22Rv1 (cell line): ENCODE measurements around the gene TALDO1.

Experiments used
- H3K27ac ChIP-seq: fragments of 450-650 bp; 2 replicates; pipeline ENCODE4 v1.5.1; 2017
- ZFX ChIP-seq: fragments of 450-650 bp; IDR thresholded peaks from 2 replicates; pipeline ENCODE4 v1.6.1; 2017; ENCODE audit warnings: antibody characterized with exemption, borderline replicate concordance
- TF ChIP-seq, protein P1 (sequence below): fragments of 450-650 bp; IDR thresholded peaks from 2 replicates; pipeline ENCODE4 v1.5.1; 2017; ENCODE audit warnings: mild to moderate bottlenecking

TALDO1 gene

DNA sequence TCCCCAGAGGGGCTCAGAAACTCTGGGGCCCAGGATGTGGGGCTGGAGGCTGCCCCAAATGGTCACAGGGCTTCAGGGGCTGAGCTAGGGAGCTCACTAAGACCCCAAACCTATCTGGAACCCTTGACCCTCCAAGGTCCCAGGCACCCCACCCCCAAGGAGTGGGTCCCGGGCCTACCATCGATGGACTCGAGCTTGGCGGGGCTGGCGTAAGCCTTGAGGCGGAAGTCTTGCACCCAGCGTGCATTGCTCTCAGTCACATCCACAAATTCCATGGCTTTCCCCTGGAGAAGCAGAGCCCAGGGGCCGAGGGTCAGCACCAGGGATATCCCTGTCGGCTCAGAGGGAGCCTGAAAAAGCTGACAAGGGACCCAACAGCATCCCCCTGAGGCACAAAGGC is 26.6 kb downstream of the TALDO1 start:
- no peak overlapping the region for H3K27ac ChIP-seq
- no peak for TF ChIP-seq ZFX
- TF ChIP-seq, protein P1, sequence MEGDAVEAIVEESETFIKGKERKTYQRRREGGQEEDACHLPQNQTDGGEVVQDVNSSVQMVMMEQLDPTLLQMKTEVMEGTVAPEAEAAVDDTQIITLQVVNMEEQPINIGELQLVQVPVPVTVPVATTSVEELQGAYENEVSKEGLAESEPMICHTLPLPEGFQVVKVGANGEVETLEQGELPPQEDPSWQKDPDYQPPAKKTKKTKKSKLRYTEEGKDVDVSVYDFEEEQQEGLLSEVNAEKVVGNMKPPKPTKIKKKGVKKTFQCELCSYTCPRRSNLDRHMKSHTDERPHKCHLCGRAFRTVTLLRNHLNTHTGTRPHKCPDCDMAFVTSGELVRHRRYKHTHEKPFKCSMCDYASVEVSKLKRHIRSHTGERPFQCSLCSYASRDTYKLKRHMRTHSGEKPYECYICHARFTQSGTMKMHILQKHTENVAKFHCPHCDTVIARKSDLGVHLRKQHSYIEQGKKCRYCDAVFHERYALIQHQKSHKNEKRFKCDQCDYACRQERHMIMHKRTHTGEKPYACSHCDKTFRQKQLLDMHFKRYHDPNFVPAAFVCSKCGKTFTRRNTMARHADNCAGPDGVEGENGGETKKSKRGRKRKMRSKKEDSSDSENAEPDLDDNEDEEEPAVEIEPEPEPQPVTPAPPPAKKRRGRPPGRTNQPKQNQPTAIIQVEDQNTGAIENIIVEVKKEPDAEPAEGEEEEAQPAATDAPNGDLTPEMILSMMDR, result no peak

DNA sequence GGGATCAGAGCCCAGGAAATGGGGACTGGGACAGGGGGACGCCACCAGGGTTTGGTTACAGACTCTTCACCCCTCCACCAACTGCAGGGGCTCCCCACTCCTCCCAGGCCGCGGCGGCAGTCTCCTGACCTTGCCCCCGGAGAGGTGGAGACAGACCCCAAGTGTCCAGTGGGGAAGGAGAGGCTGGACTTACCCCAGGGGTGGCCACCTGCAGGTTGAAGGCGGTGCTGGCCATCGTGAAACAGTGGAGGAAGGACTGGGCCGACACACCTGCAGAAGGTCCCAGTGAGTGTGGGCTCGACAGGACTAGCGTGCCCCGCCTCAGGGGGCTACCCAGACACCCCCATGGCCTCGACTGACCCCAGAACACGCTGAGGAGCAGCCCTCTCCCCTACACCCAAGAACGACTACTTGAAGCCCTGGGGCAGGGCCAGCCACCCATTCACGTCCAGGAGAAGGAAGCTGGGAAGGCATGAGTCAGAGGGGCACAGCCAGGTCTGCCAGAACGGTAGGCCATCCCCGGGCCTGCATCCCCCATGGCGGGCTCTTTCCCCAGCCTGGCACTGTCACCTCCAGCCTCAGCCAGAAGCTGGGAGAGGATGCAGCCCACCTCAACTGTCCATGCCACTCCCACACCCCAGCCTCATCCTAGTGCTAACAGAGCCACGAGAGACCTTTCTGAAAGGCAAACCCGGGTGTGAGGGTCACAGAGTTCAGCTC is 27.8 kb downstream of the TALDO1 start:
- TF ChIP-seq, protein P1, result no peak
- no peak for TF ChIP-seq ZFX
- peak overlapping the region; percentile 78; the same call in 1 of the 2 replicates for H3K27ac ChIP-seq

DNA sequence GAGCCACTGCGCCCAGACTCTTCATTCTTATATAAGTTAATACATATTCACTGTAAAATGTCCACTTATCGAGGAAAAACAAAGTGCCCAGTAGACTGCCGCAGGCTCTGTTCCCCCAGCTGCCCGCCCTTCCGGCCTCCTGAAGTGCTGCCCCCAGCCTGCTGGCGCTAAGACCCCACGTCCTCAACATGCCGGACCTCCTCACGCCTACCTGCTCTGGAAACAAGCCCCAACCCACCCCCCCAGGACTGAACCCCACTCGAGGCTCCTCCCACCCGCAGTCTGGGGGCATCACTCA is 28.9 kb downstream of the TALDO1 start:
- TF ChIP-seq, protein P1, result no peak
- no peak for TF ChIP-seq ZFX
- peak overlapping the region; percentile 78 for H3K27ac ChIP-seq

DNA sequence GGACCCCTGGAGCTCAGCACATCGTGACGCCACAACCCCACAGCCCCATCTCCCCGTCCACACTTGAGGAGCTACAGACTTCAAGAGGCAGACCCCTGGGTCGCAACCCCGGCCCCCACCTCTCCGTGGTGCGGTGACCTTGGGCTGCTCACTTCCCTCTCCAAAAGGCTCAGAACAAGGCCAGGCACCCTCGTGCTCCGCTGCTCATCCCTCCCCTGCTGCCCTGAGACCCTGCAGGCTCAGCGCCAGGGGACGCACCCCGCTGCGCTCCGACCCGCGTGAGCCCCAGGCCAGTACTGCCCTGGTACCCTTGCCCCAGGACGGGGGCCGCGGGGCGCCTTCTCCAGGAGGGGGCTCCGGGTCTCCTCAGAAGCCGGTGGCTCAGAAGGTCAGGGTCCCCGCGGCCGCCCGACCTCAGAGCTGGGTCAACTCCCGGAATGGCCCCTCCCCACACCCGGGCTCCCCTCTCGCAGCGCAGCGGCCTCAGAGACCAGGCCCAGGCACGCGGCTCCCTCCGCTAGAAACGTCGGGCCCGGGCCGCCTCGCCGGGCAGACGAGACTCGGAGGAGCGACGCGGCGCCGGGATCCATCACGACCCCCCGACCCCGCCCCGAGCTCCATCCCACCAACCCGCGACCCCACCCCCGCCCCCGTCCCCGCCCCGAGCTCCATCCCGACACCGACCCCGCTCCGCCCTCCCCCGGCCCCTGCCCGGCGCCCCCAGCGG is 29.5 kb downstream of the TALDO1 start:
- H3K27ac ChIP-seq, result peak overlapping the region; percentile 78
- TF ChIP-seq ZFX, result no peak
- TF ChIP-seq, protein P1, result no peak

DNA sequence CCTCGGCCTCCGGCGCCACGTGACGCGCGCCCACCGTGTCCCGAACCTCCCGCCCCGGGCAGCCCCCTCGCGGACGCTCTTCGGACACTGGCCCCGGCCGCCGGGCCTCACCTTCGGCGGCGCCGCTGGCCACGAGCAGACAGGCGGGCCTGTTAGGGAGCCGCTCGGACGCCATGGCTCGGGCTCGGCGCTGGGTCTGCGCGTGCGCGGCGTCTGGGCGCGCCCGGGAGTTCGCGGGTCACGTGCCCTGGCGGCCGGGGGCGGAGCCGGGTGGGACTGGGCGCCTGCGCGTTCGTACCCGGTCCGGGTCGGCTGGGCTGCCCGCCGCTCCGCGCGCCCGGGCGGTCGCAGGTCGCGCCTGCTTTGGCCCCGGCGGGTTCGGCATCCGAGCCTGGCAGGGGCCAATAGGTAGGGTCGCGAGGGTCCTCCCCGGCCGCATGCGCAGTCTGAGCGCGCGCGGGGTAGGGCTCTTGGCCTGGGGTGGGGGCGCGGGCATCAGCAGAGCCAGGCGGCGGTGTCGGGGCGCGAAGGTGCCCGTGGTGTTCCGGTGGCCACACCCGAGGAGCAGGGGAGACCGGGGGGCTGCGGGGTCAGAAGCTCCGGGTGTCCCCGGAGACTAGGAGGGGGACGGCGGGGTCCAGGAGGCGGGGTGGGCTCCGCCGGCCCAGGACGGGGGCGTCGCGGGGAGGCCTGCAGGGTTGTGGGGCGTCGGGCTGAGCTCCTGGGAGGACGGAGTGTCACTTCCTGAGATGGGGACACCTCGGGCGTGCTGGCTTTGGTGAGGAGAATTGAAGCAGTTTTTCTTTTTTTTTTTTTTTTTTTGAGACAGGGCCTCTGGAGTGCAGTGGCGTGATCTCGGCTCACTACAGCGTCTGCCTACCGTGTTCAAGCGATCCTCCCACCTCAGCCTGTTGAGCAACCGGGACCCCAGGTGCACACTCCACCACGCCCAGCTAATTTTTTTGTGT is 30.3 kb downstream of the TALDO1 start, which contains the start of gene GATD1:
TSS of gene GATD1 (minus strand) at position 200 of the 968 bp plus-strand sequence. CDS start at position 175, 25 bp downstream.
- peak within 1 kb of the TSS; percentile 78 for H3K27ac ChIP-seq
- TF ChIP-seq ZFX, result no peak
- TF ChIP-seq, protein P1, result 0 out of 2 replicates have a peak, but pooled peaks have one; percentile 5

DNA sequence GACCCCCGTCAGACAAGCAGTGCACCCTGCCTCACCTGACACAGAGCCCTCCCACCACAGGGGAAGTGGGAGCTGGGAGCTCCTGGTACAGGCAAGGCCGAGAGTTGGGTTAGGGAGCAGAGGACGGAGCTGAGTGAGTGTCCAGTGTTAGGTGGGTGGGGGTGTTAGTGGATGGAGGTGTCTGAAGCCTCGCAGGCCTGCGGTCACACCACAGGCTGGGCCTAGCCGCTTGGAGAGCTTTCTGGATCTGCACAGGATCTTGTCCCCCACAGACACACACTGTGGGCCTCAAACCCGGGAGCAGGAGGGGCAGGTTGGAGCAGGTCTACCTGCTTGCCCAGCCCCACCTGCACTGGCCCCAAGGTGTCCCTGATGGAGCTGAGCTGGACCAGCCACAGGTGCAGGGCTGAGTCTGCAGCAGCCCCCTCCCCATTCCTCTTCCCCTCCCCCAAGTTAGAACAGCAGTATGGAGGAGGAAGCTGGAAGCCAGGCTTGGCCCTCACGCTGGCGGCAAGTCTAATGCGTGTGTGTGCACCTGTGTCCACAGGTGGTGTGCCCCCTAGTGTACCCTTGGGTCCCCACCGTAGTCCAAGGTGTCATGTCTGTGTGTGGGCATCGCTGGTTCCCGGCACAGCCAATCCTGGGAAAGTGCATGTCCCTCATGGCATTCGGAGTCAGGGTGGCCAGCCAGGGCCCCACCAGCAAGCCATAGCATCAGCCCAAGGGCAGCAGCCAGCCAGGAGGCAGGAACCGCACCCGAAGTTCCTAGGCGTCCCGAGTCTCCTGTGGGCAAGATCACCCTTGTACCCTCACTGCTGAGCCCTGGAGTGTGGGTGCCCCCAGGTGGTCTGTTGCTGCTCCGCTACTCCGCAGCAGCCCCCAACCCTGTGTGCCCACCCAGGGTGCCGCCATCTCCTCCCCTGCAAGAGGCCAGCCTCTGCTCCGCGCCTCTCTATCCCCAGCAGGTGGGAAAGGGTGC is 32.0 kb downstream of the TALDO1 start:
- H3K27ac ChIP-seq, result no peak overlapping the region
- no peak for TF ChIP-seq ZFX
- TF ChIP-seq, protein P1, result no peak
